ENCODE measurements around the gene DDX17.

DDX17 gene

DNA sequence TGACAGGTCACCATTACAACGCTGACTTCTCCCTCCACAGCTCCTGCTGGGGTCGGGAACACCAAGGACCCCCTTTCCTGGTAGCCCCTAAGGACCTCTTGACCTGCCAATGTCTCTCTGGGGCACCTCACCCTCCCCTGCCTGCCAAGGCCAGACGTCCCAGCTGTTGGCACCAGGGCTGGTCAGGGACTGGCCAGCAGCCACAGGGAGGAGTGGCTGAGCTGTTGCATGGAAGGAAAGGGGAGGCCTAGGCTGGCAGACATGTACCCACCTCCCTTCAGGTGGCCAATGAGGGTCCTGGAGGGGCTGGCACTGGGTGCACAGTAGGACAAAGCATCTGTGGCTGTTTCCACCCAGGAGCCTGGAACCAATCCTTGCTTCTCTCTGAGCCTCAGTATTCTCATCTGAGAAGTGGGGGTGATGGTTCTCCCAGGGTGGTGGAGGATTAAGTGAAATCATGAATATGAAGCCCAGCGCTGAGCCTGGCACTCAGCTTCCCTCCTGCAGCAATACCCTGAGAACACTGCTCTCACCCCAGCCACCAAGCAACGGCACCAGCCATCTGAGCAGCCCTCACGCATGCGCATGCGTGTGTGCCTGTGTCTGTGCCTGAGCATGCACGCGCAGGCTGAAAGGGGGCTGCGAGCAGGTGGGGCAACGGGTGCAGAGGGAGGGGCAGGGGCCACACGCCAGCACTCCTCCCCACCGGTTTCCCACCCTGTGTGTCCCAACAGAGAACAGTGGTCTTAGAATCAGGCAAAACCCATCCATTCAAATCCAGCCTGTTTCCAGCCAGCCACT, 57.0 kb downstream of the DDX17 start:
- DNase-seq: no peak

DNA sequence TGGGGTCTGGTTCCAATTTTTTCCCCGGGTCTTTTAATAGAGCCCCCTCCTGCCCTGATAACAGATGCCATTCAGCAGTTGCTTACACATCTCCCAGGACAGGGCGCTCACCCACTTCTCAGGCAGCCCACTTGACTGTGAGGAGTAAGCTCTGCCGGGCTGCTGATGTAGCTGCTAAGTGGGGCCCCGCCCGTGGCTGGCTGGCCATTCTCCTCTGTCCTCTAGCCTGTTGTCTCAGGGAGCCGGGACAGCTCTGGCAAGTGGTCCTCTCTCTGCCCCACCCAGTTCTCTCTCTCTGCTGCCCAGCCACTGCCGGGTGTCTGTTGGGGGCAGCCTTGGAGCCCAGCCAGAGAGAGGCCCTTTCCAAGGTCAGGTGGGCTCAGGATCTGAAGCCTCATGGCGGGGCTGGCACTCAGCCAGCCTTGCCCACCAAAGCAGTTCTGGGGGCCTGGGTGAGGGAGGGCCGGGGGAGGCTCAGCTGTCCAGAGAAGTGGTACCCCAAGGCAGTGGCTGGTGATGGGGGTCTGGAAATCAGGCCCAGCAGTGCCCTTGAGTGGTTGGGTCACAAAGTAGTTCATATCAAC, 60.0 kb downstream of the DDX17 start:
- no peak for DNase-seq

GRCh38 chr22:38444783-38445182, 61.3 kb downstream of the DDX17 start:
- DNase-seq: no peak

DNA sequence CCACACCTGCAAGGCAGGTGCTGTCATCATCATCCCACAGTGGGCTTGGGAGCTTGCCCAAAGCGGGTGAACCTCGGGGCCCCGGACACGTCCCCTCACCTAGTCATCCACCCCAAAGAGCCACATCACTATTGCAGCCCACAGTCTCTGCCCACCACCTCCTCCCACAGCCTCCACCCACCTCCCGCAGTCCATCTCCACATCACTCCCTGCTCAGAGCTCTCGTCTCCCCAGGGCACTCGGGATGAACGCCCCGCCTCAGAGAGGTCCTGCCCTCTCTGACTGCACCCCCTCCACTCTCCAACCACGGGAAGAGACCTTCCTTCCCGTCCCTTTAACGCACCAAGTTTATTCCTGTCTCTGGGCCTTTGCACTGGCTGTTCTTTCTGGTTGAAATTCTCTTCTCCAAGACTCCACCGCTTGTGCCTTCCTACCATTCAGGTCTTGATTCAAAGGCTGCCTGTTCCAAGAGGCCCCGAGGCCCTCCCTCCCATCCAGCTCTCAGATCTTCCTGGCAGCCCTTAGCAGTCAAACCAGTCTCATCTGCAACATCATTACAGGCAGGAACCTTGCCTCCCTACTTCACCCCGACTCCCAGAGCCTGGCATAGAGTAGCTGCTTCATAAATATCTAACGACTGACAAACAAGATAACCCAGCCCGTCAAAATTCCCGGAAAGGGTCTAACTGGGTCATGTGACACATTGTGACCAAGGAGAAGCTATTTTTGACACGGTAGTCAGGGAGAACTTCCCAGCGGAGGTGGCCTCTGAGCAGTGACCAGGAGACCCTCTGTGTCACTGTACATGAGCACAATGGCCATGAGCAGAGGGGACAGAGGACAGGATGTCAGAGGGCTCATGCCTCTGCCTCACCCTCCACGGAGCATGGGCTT, 62.2 kb downstream of the DDX17 start:
- no peak for DNase-seq

GRCh38 chr22:38442967-38443627, 63.0 kb downstream of the DDX17 start:
- no peak for DNase-seq

DNA sequence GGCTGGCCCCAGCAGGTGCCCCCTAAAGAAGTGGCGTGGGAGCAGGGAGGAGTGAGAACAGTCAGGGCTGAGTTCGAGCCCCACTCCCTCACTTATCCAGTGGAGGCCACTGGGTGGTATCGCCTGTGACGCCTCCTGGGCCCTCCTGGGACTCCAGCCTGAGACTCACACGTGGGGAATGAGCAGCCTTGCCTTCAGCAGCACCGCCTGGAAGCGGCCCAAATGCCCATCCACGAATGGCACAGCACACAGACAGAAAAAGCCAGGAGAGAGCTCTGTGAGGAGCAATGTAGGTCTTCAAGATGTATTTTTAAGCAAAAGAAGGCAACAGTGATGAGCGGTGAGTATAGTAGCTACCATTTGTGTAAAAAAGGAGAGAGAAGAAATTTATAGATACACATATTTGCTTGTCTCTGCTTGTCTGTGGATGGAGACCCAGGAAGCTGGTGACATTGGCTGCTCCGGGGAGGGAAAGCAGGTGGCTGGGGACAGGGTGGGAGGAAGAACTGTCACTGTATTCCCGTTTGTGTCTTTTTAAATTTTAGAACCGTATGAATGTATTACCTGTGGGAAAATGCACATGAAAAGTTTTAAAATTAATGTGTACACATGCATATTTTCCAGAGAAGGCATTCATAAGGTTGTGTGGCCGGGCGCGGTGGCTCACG, 64.4 kb downstream of the DDX17 start:
- DNase-seq: no peak

DNA sequence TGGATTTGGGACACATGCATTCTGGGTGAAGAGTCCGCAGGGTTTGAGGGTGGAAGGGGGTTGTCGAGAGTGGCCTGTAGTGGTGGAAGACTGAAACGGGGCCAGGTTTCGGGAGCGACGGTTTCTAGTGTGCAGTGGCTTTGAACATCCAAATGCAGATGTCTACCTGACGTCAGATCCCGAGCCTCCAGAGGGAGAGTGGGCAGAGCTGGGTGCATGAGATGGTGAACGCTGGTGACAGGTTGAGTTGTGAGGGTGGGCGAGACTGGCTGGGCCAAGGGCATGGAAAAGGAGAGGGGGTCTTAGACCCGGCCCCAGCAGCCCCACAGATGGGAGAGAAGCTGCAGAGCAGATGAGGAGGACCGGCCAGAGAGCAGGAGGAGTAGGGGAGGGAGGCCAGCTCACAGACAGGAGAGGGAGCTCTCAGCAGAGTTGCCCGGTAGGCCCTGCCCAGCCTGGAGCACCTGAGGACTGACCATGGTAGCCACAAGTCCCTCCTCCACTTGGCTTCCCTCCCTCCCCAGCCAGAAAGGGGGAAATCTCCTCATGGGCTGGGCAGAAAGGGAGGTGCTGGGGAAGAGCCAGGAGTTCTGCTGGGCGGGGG, 65.3 kb downstream of the DDX17 start:
- no peak for DNase-seq

GRCh38 chr22:38437416-38437815, 68.7 kb downstream of the DDX17 start:
- no peak for DNase-seq

DNA sequence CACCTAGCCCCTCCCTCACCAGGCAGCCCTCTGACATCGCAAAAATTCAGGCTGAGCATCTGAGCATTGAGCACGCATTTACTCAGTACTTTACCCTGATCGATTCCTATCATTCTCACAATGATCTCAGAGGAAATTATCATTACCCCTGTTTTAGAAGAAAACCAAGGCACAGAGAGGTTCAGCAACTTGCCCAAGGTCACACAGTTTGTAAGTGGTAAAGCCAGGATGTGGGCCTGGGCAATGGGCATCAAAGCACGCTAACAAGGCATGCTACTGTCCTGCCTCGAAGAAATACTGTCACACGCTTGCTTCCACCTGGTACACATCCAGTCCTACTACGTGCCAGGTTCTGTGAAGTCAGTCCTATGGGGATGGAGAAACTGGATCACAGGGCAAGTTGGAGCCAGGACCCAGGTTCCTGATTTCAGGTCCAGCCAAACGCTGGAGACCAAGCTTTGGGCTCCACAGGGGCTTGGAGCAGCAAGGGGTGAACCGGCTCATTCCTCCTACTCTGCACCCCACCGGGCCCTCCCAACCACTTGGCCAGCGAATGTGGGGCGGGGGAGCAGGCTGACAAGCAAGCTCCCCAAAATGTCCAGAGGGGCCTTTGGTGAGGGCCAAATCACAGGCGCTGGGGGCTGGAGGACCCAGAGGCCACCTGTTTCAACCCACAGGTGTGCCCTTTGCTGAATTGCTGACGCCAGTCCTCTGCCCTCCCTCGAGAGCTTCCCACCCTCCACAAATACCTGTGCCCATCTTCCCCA, 69.3 kb downstream of the DDX17 start:
- DNase-seq: no peak

GRCh38 chr22:38435965-38436364, 70.1 kb downstream of the DDX17 start:
- DNase-seq: no peak

- DNase-seq: no peak
These were observed 71.1 kb downstream of the DDX17 start for GRCh38 chr22:38435010-38435409.

GRCh38 chr22:38433871-38434270, 72.2 kb downstream of the DDX17 start:
- DNase-seq: no peak

All from stimulated activated naive CD4-positive, alpha-beta T cell (primary cell).